OCI-M2 (cell line): Measurements from ENCODE around the gene WNT7A.

Source experiments
- DNase-seq: peaks from one replicate; lab custom pipeline; 2025; ENCODE audit not compliant: unreplicated experiment; lab: John Stamatoyannopoulos, UW

WNT7A gene

GRCh38 chr3:13831386-13831996 is 48.4 kb downstream of the WNT7A start:
- DNase-seq, result no peak

- no peak for DNase-seq
These were observed 50.6 kb downstream of the WNT7A start for GRCh38 chr3:13829311-13829710.

- no peak for DNase-seq
These were observed 51.2 kb downstream of the WNT7A start for GRCh38 chr3:13828501-13829265.

- DNase-seq, result no peak
These were observed 52.2 kb downstream of the WNT7A start for GRCh38 chr3:13827699-13828098.

GRCh38 chr3:13827256-13827655 is 52.6 kb downstream of the WNT7A start:
- no peak for DNase-seq

GRCh38 chr3:13826672-13827071 is 53.2 kb downstream of the WNT7A start:
- DNase-seq, result no peak

GRCh38 chr3:13825821-13826220 is 54.0 kb downstream of the WNT7A start:
- DNase-seq, result no peak

- no peak for DNase-seq
These were observed 54.6 kb downstream of the WNT7A start for GRCh38 chr3:13825311-13825579.

- DNase-seq, result no peak
These were observed 55.2 kb downstream of the WNT7A start for GRCh38 chr3:13824521-13825310.

- no peak for DNase-seq
These were observed 56.2 kb downstream of the WNT7A start for GRCh38 chr3:13823692-13824091.

- no peak for DNase-seq
These were observed 56.8 kb downstream of the WNT7A start for GRCh38 chr3:13822871-13823585.

- no peak for DNase-seq
These were observed 57.8 kb downstream of the WNT7A start for GRCh38 chr3:13822042-13822441.

- DNase-seq, result no peak
These were observed 58.7 kb downstream of the WNT7A start for GRCh38 chr3:13821126-13821525.

- no peak for DNase-seq
These were observed 61.0 kb downstream of the WNT7A start for GRCh38 chr3:13818919-13819318.

- no peak for DNase-seq
These were observed 64.7 kb downstream of the WNT7A start for GRCh38 chr3:13815088-13815683.

- DNase-seq, result no peak
These were observed 67.8 kb downstream of the WNT7A start for GRCh38 chr3:13812034-13812471.

GRCh38 chr3:13811614-13812013 is 68.3 kb downstream of the WNT7A start:
- DNase-seq, result no peak

- no peak for DNase-seq
These were observed 71.3 kb downstream of the WNT7A start for GRCh38 chr3:13808550-13808949.

GRCh38 chr3:13801361-13802204 is 78.3 kb downstream of the WNT7A start:
- DNase-seq, result no peak

- DNase-seq, result no peak
These were observed 79.8 kb downstream of the WNT7A start for GRCh38 chr3:13800064-13800463.
